Body of pancreas (tissue), 4 donors: ENCODE data around the gene BCL7A.

ENCODE experiments used
- CTCF ChIP-seq, 7 experiments: fragments of 450-650 bp in 4 of 7; fragments of 200-600 bp in 3 of 7; sonication (generic) in 3 of 7; IDR thresholded peaks; one replicate each; pipeline ENCODE4 v1.5.1; 2016 to 2019; ENCODE audit warnings: antibody characterized with exemption in 7 of 7
- POLR2A ChIP-seq, 3 donors: fragments of 450-650 bp; IDR thresholded peaks; one replicate each; pipeline ENCODE4 v1.6.1; 2016; ENCODE audit warnings: antibody characterized with exemption in 3 of 3, mild to moderate bottlenecking in 2 of 3

- no peak for TF ChIP-seq CTCF (IDR thresholded peaks at IDR 0.05)
- no peak for TF ChIP-seq POLR2A (IDR thresholded peaks at IDR 0.05)
These were observed 890 bp upstream of the BCL7A start for GRCh38 chr12:122020795-122021192.
